ENCODE measurements around the gene INF2.

Gene INF2

GRCh38 chr14:104708606-104709268, 19.3 kb downstream of the INF2 start:
- in situ Hi-C loops (cut with HindIII; ENCODE audit: low sequenced_read_pairs), result no loop called here
- peak; percentile 98 for TF ChIP-seq CTCF (IDR thresholded peaks at IDR 0.05; ENCODE audit: low read depth, low read length)
- DNase-seq (ENCODE audit: low read depth, low spot score), result peak; percentile 46
- no peak overlapping the region for H3K4me3 ChIP-seq (ENCODE audit: low read depth, low read length)

- in situ Hi-C loops (cut with HindIII; ENCODE audit: low sequenced_read_pairs), result no loop called here
- DNase-seq (ENCODE audit: low read depth, low spot score), result no peak
- no peak overlapping the region for H3K4me3 ChIP-seq (ENCODE audit: low read depth, low read length)
- TF ChIP-seq CTCF (IDR thresholded peaks at IDR 0.05; ENCODE audit: low read depth, low read length), result no peak
These were observed 20.1 kb downstream of the INF2 start for GRCh38 chr14:104709387-104710039.

- TF ChIP-seq CTCF (IDR thresholded peaks at IDR 0.05; ENCODE audit: low read depth, low read length), result no peak
These were observed 20.8 kb downstream of the INF2 start for GRCh38 chr14:104710071-104710735.

GRCh38 chr14:104712881-104713734, 23.7 kb downstream of the INF2 start:
- DNase-seq (ENCODE audit: low read depth, low spot score), result no peak
- H3K4me3 ChIP-seq (ENCODE audit: low read depth, low read length), result no peak overlapping the region
- in situ Hi-C loops (cut with HindIII; ENCODE audit: low sequenced_read_pairs), result no loop called here
- no peak for TF ChIP-seq CTCF (IDR thresholded peaks at IDR 0.05; ENCODE audit: low read depth, low read length)

More at GRCh38 chr14:104710071-104710735, 20.8 kb downstream of the INF2 start:
- H3K4me3 ChIP-seq (ENCODE audit: low read depth, low read length), result no peak overlapping the region
- DNase-seq (ENCODE audit: low read depth, low spot score), result no peak
- in situ Hi-C loops (cut with HindIII; ENCODE audit: low sequenced_read_pairs), result no loop called here

- no peak for TF ChIP-seq CTCF (IDR thresholded peaks at IDR 0.05; ENCODE audit: low read depth, low read length)
- in situ Hi-C loops (cut with HindIII; ENCODE audit: low sequenced_read_pairs), result no loop called here
- DNase-seq (ENCODE audit: low read depth, low spot score), result no peak
- H3K4me3 ChIP-seq (ENCODE audit: low read depth, low read length), result no peak overlapping the region
These were observed 24.6 kb downstream of the INF2 start for GRCh38 chr14:104714066-104714465.

- no peak for DNase-seq (ENCODE audit: low read depth, low spot score)
- TF ChIP-seq CTCF (IDR thresholded peaks at IDR 0.05; ENCODE audit: low read depth, low read length), result no peak
- in situ Hi-C loops (cut with HindIII; ENCODE audit: low sequenced_read_pairs), result no loop called here
- H3K4me3 ChIP-seq (ENCODE audit: low read depth, low read length), result no peak overlapping the region
These were observed 25.3 kb downstream of the INF2 start for GRCh38 chr14:104714681-104715080.
